HG03196 (cell line): ENCODE results near the gene SH3RF3.

Experiments used
- ATAC-seq: cut with Tn5 transposase; IDR thresholded peaks from one replicate; pipeline ENCODE4 v1.9.1; 2021; ENCODE audit not compliant: unreplicated experiment

Gene SH3RF3

GRCh38 chr2:109297566-109298490 is 168.8 kb downstream of the SH3RF3 start:
- ATAC-seq = no peak

DNA sequence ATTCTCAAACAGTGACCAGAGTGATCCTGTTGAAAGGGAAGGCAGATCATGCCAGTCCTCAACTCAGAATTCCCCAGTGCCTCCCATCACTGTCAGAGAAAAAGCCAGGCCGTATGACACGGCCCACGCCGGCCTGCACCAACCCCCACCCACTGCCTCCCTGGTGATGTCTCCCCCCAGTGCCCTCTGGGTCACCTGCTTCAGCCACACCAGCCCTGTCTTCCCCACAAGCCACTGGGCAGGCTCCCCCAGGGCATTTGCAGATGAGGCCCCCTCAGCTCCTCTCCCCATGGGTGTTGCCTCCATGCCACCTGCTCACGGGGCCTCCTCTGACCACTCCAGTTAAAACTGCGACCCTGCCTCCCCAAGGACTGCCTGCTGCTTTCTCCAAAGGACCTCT is 169.8 kb downstream of the SH3RF3 start:
- ATAC-seq = no peak

- no peak for ATAC-seq
These were observed 170.5 kb downstream of the SH3RF3 start for GRCh38 chr2:109299536-109299935.

GRCh38 chr2:109300582-109300981 is 171.6 kb downstream of the SH3RF3 start:
- ATAC-seq = no peak

GRCh38 chr2:109301746-109302145 is 172.7 kb downstream of the SH3RF3 start:
- no peak for ATAC-seq

- ATAC-seq = no peak
These were observed 173.3 kb downstream of the SH3RF3 start for GRCh38 chr2:109302319-109302718.

DNA sequence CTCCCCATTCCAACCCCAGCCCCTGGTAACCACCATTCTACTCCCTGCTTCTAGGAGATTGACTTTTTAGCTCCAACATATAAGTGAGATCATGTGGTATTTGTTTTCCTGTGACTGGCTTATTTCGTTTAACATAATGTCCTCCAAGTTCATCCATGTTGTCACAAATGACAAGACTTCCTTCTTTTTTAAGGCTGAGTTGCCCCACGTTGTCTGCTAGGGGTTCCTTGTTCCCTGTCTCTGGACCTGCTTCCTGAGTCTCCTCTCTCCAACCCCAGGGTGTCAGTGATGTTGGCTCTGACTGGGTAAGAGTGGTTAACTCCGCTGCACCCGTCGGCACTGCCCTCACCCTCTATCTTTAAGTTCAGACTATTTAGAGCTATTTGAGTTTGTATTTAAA is 175.2 kb downstream of the SH3RF3 start:
- ATAC-seq = no peak

GRCh38 chr2:109304731-109305470 is 175.9 kb downstream of the SH3RF3 start:
- no peak for ATAC-seq

DNA sequence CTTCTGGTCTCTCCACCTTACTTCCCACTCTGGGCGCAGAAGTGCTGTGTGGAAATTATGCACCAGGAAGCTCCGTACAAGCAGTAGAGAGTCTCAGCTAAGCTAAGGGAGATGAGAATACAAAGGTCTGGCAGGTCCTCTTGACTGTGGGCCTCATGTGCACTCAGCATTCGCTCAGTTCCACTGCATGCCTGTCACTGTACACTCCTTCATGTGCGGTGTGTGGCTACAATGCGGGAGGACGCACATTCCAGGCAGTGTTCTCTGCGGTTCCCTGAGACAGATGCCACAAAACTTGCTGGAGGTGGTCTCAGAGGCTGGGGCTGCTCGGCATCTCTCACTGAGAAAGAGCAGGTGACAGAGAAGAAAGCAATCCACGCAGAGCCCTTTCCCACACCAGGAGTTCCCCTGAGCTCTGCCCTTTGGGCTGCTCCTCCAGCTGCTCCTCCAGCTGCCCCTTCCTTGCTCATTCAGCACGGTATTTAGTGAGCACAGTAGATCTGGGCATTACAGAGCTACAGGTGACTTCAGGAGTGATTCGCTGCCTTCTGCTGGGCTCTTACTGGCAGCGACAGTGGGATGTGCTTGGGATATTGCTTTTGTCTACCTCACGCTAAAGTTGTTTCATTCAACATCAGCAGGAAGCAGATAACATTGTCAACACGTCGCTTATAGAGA is 176.6 kb downstream of the SH3RF3 start:
- no peak for ATAC-seq

DNA sequence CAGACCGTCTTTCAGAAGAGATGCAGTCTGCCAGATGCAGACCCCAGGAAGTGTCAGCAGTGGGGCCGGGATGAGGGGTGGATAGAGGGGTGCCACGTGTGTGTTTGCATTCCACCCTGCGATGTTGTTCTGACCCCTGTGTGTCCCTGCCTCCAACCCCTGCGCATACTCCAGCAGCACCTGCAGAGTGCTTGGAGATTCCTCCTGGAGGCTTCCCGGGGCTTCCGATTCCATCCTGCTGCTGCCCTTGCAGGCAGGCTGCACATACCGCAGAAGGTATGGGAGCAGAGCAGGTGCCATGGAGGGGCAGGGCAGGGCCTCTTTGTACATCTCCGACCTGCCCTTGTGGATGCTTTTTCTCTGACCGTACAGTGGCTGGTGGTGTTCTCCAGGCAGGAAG is 177.2 kb downstream of the SH3RF3 start:
- no peak for ATAC-seq

DNA sequence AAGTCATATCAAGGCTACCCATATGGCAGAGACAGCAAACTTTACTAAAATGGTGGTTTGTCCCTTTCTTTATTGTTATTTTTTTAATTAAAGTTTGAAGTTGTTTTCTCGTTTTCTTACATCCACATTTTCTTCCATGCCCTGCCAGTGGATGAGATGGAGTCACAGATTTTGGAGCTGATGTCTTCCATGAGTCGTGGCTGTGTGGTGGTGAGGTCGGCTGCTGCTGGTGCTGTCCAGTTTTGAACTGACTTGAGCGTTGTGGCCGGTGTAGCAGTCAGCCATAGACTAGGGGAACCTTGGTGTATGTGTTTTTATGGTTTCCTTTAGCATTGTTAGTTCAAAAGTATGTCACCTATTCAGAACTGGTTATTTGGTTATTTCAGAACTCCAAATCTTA is 182.8 kb downstream of the SH3RF3 start:
- ATAC-seq = no peak

DNA sequence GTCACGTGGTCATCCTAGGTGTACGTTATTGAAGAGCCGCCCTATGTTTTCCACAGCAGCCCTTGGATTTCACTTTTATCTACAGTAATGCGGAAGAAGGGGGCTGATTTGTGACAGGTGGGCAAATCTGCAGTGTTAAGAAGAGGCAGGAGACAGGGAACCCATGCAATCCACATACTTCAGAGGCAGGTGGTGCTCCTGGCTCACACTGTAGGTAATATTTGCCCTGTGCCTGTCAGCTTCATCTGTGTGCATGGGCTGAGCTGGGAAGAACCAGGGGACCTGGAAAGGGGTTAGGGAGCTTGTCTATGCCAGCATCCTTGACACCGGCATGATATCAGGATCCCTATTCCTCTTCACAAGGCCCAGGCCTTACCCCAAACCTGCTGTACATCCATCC is 183.9 kb downstream of the SH3RF3 start:
- no peak for ATAC-seq

- no peak for ATAC-seq
These were observed 184.3 kb downstream of the SH3RF3 start for GRCh38 chr2:109313343-109313742.

GRCh38 chr2:109316091-109316490 is 187.1 kb downstream of the SH3RF3 start:
- no peak for ATAC-seq

DNA sequence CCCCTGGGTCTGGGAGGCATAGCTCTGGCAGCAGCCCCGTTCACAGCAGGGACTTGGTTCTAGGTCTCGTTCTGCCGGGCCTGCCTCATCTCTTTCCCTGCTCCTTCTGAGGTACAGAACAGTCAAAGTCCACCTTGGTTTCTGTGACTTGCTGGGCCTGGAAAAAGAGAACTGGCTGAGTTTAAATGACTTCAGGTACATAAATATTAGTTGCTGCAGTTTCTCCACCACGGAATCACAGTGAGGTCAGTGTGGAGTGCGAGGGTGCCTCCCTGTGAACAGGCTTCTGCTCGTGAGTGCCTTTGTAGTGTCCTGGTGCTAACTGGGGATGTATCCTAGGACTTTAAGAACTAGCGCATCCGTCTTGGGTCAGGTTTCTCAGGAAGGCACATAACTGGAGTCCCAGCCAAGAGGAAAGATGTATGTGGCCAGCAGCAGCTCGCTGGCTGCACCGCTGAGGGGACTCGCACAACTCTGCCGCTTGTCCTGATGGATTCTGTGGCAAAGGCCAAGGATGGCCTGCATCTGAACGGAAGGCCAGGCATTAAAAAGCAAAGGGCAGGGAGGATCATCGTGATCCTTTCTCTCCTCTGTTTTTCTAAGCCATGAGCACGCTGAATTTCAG is 188.6 kb downstream of the SH3RF3 start:
- ATAC-seq = no peak

- no peak for ATAC-seq
These were observed 189.3 kb downstream of the SH3RF3 start for GRCh38 chr2:109318150-109318948.

- no peak for ATAC-seq
These were observed 189.9 kb downstream of the SH3RF3 start for GRCh38 chr2:109318949-109319342.

DNA sequence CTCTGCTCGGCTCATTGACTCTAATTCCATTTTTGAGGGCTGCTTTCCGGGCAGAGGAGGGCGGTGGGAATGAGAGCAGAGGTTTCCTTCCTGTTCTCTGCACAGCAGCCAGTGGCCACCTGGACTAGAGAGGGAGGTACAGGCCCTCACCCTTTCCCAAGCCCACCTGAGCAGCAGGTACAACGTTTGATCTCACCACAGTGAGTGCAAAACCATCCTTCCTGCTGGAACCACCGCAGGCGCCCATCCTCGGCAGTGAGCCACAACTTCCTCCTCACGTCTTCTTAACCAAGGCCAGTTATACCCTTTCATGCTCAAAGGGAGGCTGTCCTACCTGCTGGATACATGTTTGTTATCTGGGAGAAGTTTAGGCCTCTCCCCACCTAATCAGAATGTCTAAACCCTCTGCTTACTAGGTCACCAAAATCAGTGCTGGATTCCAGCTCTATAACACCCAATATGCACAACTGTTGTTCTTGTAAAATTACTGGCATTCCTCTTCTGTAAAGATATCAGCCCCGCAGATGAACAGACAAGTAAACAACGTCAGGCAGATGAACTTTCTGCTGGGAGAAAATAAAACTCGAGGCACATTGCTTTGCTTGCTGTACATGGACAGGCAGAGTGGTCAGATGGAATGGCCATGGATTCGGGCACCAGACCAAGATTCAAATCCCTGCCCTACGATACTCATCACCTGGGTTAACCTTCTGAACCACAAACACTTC is 191.4 kb downstream of the SH3RF3 start:
- ATAC-seq = no peak

DNA sequence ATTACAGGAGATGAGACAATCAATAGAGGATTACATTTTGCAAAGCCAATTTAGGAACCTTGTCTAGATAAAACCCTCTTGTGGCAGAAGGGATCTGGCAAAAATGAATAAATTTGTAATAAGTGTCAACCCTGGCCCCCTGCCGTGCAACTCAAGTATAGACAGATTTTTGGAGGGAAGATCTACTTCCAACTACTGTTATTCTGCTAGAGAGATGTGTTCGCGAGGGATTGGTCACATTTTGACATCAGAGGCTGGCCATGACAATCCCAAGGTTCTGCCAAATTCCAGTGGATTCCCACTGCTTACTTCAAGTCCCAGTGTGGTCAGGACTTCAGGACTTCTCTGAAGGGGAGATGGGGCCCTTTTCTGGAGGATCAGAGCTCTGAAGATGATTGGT is 192.6 kb downstream of the SH3RF3 start:
- no peak for ATAC-seq

DNA sequence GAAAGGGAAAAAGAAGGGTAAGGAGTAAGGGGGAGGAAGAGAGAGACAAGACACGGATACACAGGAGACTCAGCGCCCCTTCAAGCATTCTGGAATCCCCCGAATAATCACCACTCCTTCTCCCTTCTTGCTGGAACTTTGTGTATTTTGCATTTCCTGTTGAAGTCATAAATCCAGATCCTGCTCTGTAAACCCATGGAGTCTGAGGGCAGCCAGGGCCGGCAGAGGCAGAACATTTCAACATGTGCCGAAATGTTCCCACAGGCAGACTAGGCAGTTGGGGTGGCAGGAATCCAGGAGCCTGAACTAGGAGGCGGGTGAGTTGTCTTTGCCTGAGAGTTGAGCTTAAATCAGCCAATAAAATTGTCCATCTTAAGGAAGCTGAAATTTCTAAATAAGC is 193.1 kb downstream of the SH3RF3 start:
- no peak for ATAC-seq
